NK-92 treated with Interleukin-12 subunit alpha and Interleukin-12 subunit beta, amount 100 ng/mL, for 24 hours (cell line): ENCODE results near the gene TSC22D4.

ENCODE experiments used
- DNase-seq: peaks from one replicate; lab custom pipeline; 2025; lab: John Stamatoyannopoulos, UW

The TSC22D4 gene

GRCh38 chr7:100492738-100493475, 13.9 kb upstream of the TSC22D4 start:
- DNase-seq: no peak

GRCh38 chr7:100491192-100491578, 12.2 kb upstream of the TSC22D4 start:
- no peak for DNase-seq

- no peak for DNase-seq
These were observed 11.6 kb upstream of the TSC22D4 start for GRCh38 chr7:100490483-100491191.

GRCh38 chr7:100489824-100490223, 10.8 kb upstream of the TSC22D4 start:
- DNase-seq: no peak

GRCh38 chr7:100489121-100489520, 10.1 kb upstream of the TSC22D4 start:
- DNase-seq: no peak

GRCh38 chr7:100488333-100489095, 9.5 kb upstream of the TSC22D4 start:
- no peak for DNase-seq

- no peak for DNase-seq
These were observed 7.9 kb upstream of the TSC22D4 start for GRCh38 chr7:100486753-100487446.

GRCh38 chr7:100486111-100486636, 7.2 kb upstream of the TSC22D4 start:
- no peak for DNase-seq

GRCh38 chr7:100485471-100485876, 6.5 kb upstream of the TSC22D4 start:
- no peak for DNase-seq

GRCh38 chr7:100484673-100485045, 5.6 kb upstream of the TSC22D4 start:
- DNase-seq: no peak

GRCh38 chr7:100483722-100484672, 5.0 kb upstream of the TSC22D4 start, which contains the start of gene NYAP1:
NYAP1 (plus strand) TSS chr7:100483927; CDS start chr7:100485312, 1,385 bp downstream.
- DNase-seq: no peak

- DNase-seq: peak; percentile 31
These were observed 4.2 kb upstream of the TSC22D4 start for GRCh38 chr7:100483090-100483721.

GRCh38 chr7:100482728-100483089, 3.7 kb upstream of the TSC22D4 start:
- DNase-seq: no peak

- no peak for DNase-seq
These were observed 2.5 kb upstream of the TSC22D4 start for GRCh38 chr7:100481466-100481865.

- no peak for DNase-seq
These were observed 1.1 kb downstream of the TSC22D4 start for GRCh38 chr7:100477871-100478267.

GRCh38 chr7:100476903-100477870, 1.8 kb downstream of the TSC22D4 start:
- DNase-seq: peak; percentile 22

- DNase-seq: no peak
These were observed 2.8 kb downstream of the TSC22D4 start for GRCh38 chr7:100476101-100476780.

- no peak for DNase-seq
These were observed 3.5 kb downstream of the TSC22D4 start for GRCh38 chr7:100475549-100475948.
